DND-41 (cell line): ENCODE measurements around the gene TSPOAP1.

Source experiments
- ATAC-seq: fragments of 200-7000 bp; cut with Tn5 transposase; 3 replicates; pipeline ENCODE4 v1.9.1; 2021; ENCODE audit warnings: low read depth; ENCODE audit not compliant: insufficient read depth
- DNase-seq: peaks from one replicate; pipeline ENCODE4 v3.0.0-alpha.2; 2020
- H2AFZ ChIP-seq: 2 replicates; pipeline ENCODE4 v1.6.0; 2012; ENCODE audit warnings: low read depth, low read length
- H3K27ac ChIP-seq: 2 replicates; pipeline ENCODE4 v1.5.1; 2012; ENCODE audit warnings: low read length, inconsistent platforms
- H3K27me3 ChIP-seq: fragments of 200-600 bp; sonication (generic); 2 replicates; pipeline ENCODE4 v1.6.0; 2012; ENCODE audit warnings: low read length, mild to moderate bottlenecking, inconsistent platforms; ENCODE audit not compliant: insufficient read depth, poor library complexity
- H3K36me3 ChIP-seq: 2 replicates; pipeline ENCODE4 v1.5.1; 2012; ENCODE audit warnings: low read length, inconsistent platforms; ENCODE audit not compliant: insufficient read depth
- H3K4me1 ChIP-seq: 2 replicates; pipeline ENCODE4 v1.5.1; 2012; ENCODE audit warnings: mild to moderate bottlenecking, low read length; ENCODE audit not compliant: insufficient read depth
- H3K4me2 ChIP-seq: 2 replicates; pipeline ENCODE4 v1.6.0; 2012; ENCODE audit warnings: mild to moderate bottlenecking, moderate library complexity, low read length, inconsistent platforms; ENCODE audit not compliant: insufficient read depth
- H3K4me3 ChIP-seq, 2 experiments: fragments of 200-600 bp in 1 of 2; shearing (Covaris generic) in 1 of 2; 2 replicates each; pipeline ENCODE4 v1.5.1; 2012 to 2016; ENCODE audit warnings: inconsistent platforms in 2 of 2, low read length in 2 of 2, mild to moderate bottlenecking in 2 of 2, low read depth in 1 of 2, moderate library complexity in 1 of 2
- H3K79me2 ChIP-seq: 2 replicates; pipeline ENCODE4 v1.6.0; 2012; ENCODE audit warnings: low read length, inconsistent platforms; ENCODE audit not compliant: insufficient read depth
- H3K9ac ChIP-seq: 2 replicates; pipeline ENCODE4 v1.6.0; 2012; ENCODE audit warnings: low read depth, mild to moderate bottlenecking, inconsistent platforms, low read length, moderate library complexity
- H3K9me3 ChIP-seq: 2 replicates; pipeline ENCODE4 v1.5.1; 2012; ENCODE audit warnings: low read length, moderate library complexity, mild to moderate bottlenecking, inconsistent platforms; ENCODE audit not compliant: insufficient read depth, severe bottlenecking
- H4K20me1 ChIP-seq: 2 replicates; pipeline ENCODE4 v1.6.0; 2012; ENCODE audit warnings: low read length; ENCODE audit not compliant: insufficient read depth
- CTCF ChIP-seq: IDR thresholded peaks from 2 replicates; pipeline ENCODE4 v1.5.1; 2012; ENCODE audit warnings: borderline replicate concordance, low read length, moderate library complexity, mild to moderate bottlenecking; ENCODE audit not compliant: poor library complexity, severe bottlenecking; ENCODE audit errors: extremely low read depth
- EZH2 ChIP-seq: IDR thresholded peaks from 3 replicates; pipeline ENCODE4 v1.6.1; 2012; ENCODE audit warnings: borderline replicate concordance, low read depth, mild to moderate bottlenecking, moderate library complexity, low read length, inconsistent platforms; ENCODE audit not compliant: severe bottlenecking

TSPOAP1 gene

DNA sequence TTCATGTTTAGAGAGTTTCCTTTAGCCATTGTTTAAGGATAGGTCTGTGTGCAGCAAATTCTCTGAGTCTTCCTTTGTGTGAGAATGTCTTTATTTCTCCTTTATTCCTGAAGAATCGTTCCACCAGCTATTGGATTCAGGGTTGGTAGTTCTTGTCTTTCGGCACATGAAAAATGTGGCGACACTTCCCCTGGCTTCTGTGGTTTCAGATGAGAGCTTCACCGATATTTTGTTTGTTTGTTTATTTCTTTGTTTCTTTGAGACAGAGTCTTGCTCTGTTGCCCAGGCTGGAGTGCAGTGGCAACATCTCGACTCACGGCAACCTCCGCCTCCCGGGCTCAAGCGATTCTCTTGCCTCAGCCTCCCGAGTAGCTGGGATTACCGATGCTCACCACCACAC lies 66.4 kb downstream of the TSPOAP1 start:
- H3K4me1 ChIP-seq = no peaks in the 10 kb centered on the region
- ATAC-seq (no peak), DNase-seq (no peak)
- H3K27ac ChIP-seq = no peak overlapping the region
- peaks cover 58% of the 10 kb centered on the region for H3K27me3 ChIP-seq
- H4K20me1 ChIP-seq = no peaks in the 10 kb centered on the region
- H3K4me2 ChIP-seq = no peak overlapping the region
- H2AFZ ChIP-seq = no peak overlapping the region
- TF ChIP-seq CTCF (no peak), EZH2 (no peak)
- H3K9me3 ChIP-seq = no peaks in the 10 kb centered on the region
- H3K36me3 ChIP-seq = no peaks in the 10 kb centered on the region
- H3K9ac ChIP-seq = no peak overlapping the region
- H3K4me3 ChIP-seq = no peak overlapping the region
- H3K79me2 ChIP-seq = no peaks in the 10 kb centered on the region

DNA sequence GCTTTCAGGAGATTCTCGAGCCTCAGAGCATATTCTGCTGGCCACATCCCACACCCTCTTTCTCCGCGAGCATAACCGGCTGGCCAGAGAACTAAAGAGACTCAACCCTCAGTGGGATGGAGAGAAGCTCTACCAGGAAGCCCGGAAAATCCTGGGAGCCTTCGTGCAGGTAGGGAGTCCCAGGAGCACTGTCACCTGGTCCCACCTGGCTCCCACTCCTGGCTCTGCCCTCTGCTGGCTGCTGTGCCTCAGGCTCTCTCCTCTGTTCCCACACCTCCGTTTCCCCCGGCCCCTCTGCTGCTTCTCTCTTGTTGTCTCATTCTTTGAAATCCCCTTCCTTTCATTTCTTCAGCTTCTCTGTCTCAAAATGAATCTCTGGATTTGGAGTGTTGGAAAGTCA lies 73.8 kb downstream of the TSPOAP1 start:
- DNase-seq (no peak), ATAC-seq (no peak)
- H3K4me1 ChIP-seq = no peaks in the 10 kb centered on the region

DNA sequence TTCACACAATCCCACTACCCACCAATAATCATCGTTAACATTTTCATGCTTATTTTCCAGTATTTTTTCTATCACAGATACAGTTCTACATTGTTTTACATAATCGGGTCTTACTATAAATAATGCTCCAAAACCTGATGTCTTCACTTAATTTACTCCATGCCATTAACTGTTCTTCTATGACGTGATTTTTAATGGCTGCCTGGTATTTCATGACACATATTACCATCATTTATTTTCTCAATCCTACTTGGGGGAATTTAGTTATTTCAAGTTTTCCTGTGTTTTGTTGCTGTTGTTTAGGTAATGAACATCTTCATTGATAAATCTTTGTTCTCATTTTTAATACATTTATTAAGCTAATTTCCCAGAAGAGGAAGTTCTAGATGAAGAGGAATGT lies 75.5 kb downstream of the TSPOAP1 start:
- Histone ChIP-seq H3K36me3 (no peaks in the 10 kb centered on the region), H3K9ac (no peak overlapping the region), H3K9me3 (no peaks in the 10 kb centered on the region), H2AFZ (no peak overlapping the region), H3K79me2 (no peaks in the 10 kb centered on the region), H3K27me3 (peaks cover 18% of the 10 kb centered on the region), H3K4me2 (no peak overlapping the region), H3K4me1 (no peaks in the 10 kb centered on the region), H3K4me3 (no peak overlapping the region), H3K27ac (no peak overlapping the region), H4K20me1 (no peaks in the 10 kb centered on the region; the same call in 1 of the 2 replicates)
- TF ChIP-seq EZH2 = no peak
- no peak for TF ChIP-seq CTCF
- ATAC-seq (no peak), DNase-seq (no peak)

More for the DNA sequence above, 73.8 kb downstream of the TSPOAP1 start:
- Histone ChIP-seq H3K4me2 (no peak overlapping the region), H3K36me3 (no peaks in the 10 kb centered on the region), H3K4me3 (no peak overlapping the region), H3K9ac (no peak overlapping the region), H3K79me2 (no peaks in the 10 kb centered on the region), H2AFZ (no peak overlapping the region), H3K27ac (no peak overlapping the region), H3K9me3 (no peaks in the 10 kb centered on the region), H3K27me3 (peaks cover 22% of the 10 kb centered on the region), H4K20me1 (no peaks in the 10 kb centered on the region; the same call in 1 of the 2 replicates)
- no peak for TF ChIP-seq EZH2
- TF ChIP-seq CTCF = no peak

DNA sequence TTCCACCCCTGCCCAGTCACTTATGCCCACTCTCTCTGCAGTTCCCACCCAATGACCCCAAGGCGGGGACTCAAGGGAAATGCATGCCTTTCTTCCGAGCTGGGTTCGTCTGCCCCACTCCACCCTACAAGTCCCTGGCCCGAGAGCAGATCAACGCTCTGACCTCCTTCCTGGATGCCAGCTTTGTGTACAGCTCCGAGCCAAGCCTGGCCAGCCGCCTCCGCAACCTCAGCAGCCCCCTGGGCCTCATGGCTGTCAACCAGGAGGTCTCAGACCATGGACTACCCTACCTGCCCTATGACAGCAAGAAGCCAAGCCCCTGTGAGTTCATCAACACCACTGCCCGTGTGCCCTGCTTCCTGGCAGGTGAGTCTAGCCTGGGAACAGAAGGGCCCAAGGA lies 76.5 kb downstream of the TSPOAP1 start:
- Histone ChIP-seq H3K27me3 (peaks cover 24% of the 10 kb centered on the region), H3K36me3 (no peaks in the 10 kb centered on the region), H3K4me2 (no peak overlapping the region), H4K20me1 (no peaks in the 10 kb centered on the region; the same call in 1 of the 2 replicates), H3K9ac (no peak overlapping the region), H2AFZ (no peak overlapping the region), H3K27ac (no peak overlapping the region), H3K79me2 (no peaks in the 10 kb centered on the region), H3K4me3 (no peak overlapping the region), H3K4me1 (no peaks in the 10 kb centered on the region), H3K9me3 (no peaks in the 10 kb centered on the region)
- TF ChIP-seq EZH2 = no peak
- no peak for TF ChIP-seq CTCF
- DNase-seq (no peak), ATAC-seq (no peak)
